PC-9 (cell line): ENCODE data around the gene GRPEL2.

Experiments
- CTCF ChIP-seq: fragments of 200-600 bp; sonication (generic); conservative IDR thresholded peaks from 2 replicates; pipeline ENCODE4 v1.6.1; 2017; ENCODE audit warnings: mixed run types, antibody characterized with exemption, mild to moderate bottlenecking, moderate library complexity
- EZH2 ChIP-seq: fragments of 200-600 bp; sonication (generic); IDR thresholded peaks from 2 replicates; pipeline ENCODE4 v1.8.0; 2017; ENCODE audit warnings: antibody characterized with exemption, low read depth

- no peak for TF ChIP-seq CTCF
- TF ChIP-seq EZH2 = no peak
These were observed 54.5 kb downstream of the GRPEL2 start for GRCh38 chr5:149399775-149400174.
